ENCODE results near the gene UBTD2. TPM values are rescaled to one million over a fixed set of nuclear protein-coding genes. Genes with fewer than 3 reads are reported as not detected.

The UBTD2 gene
- total and polyA plus RNA-seq, 10 of the 15 experiments (the other 5 are each of a cell fraction or from before 2014, with no cell fraction given) = 7.7 to 30.5 (median 19.4) TPM

GRCh38 chr5:172311026-172311425, 27.5 kb upstream of the UBTD2 start:
- H2AFZ ChIP-seq (ENCODE audit: control insufficient read depth, low read depth, low read length) = no peak overlapping the region
- WGBS (ENCODE audit: insufficient coverage, insufficient replicate concordance, low lambda C conversion rate, missing lambda C conversion rate) = 82% methylated on average over 7 of the region's 7 CpGs
- TF ChIP-seq SMAD5 (IDR thresholded peaks at IDR 0.05; ENCODE audit: low read depth) (no peak), RAD21 (IDR thresholded peaks at IDR 0.05; ENCODE audit: insufficient read depth, low read depth, low read length) (no peak), NFIC (IDR thresholded peaks at IDR 0.05; ENCODE audit: low read depth, low read length) (no peak), SREBF1 (IDR thresholded peaks at IDR 0.05; ENCODE audit: low read length) (no peak), MTA2 (IDR thresholded peaks at IDR 0.05; ENCODE audit: low read depth) (no peak), ZNF274 (IDR thresholded peaks at IDR 0.05; ENCODE audit: insufficient read depth, insufficient read length) (no peak), ASH2L (IDR thresholded peaks at IDR 0.05; ENCODE audit: borderline replicate concordance, low read depth) (no peak), MYC (IDR thresholded peaks at IDR 0.05; ENCODE audit: insufficient read depth, insufficient read length, insufficient replicate concordance, low read length, severe bottlenecking) (no peak), ZNF24 (IDR thresholded peaks at IDR 0.05) (no peak)
- TF ChIP-seq, protein P1, sequence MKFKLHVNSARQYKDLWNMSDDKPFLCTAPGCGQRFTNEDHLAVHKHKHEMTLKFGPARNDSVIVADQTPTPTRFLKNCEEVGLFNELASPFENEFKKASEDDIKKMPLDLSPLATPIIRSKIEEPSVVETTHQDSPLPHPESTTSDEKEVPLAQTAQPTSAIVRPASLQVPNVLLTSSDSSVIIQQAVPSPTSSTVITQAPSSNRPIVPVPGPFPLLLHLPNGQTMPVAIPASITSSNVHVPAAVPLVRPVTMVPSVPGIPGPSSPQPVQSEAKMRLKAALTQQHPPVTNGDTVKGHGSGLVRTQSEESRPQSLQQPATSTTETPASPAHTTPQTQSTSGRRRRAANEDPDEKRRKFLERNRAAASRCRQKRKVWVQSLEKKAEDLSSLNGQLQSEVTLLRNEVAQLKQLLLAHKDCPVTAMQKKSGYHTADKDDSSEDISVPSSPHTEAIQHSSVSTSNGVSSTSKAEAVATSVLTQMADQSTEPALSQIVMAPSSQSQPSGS (IDR thresholded peaks at IDR 0.05; ENCODE audit: low read length) = no peak
- TF ChIP-seq, protein P2, sequence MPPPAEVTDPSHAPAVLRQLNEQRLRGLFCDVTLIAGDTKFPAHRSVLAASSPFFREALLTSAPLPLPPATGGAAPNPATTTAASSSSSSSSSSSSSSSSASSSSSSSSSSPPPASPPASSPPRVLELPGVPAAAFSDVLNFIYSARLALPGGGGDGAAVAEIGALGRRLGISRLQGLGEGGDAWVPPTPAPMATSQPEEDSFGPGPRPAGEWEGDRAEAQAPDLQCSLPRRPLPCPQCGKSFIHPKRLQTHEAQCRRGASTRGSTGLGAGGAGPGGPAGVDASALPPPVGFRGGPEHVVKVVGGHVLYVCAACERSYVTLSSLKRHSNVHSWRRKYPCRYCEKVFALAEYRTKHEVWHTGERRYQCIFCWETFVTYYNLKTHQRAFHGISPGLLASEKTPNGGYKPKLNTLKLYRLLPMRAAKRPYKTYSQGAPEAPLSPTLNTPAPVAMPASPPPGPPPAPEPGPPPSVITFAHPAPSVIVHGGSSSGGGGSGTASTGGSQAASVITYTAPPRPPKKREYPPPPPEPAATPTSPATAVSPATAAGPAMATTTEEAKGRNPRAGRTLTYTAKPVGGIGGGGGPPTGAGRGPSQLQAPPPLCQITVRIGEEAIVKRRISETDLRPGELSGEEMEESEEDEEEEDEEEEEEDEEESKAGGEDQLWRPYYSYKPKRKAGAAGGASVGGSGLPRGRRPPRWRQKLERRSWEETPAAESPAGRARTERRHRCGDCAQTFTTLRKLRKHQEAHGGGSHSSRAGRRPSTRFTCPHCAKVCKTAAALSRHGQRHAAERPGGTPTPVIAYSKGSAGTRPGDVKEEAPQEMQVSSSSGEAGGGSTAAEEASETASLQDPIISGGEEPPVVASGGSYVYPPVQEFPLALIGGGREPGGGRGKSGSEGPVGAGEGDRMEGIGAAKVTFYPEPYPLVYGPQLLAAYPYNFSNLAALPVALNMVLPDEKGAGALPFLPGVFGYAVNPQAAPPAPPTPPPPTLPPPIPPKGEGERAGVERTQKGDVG (CRISPR knock-in tag; IDR thresholded peaks at IDR 0.05) = no peak
- H3K4me3 ChIP-seq = no peak overlapping the region
- H3K36me3 ChIP-seq (ENCODE audit: control insufficient read depth in 2 of 2, insufficient read depth in 2 of 2, low read length in 1 of 2) = no peaks in the 10 kb centered on the region
- H3K9ac ChIP-seq (ENCODE audit: control insufficient read depth, insufficient read depth, low read length) = no peak overlapping the region
- SMC1A ChIA-PET (ENCODE audit: uncharacterized antibody, unreplicated experiment) = no interaction called here
- CTCF ChIA-PET = no interaction called here
- no peaks in the 10 kb centered on the region for H4K20me1 ChIP-seq (ENCODE audit: control insufficient read depth, insufficient read depth)
- DNase-seq (ENCODE audit: low read depth, low spot score) = no peak
- no peak overlapping the region for H3K4me2 ChIP-seq (ENCODE audit: control insufficient read depth, insufficient read depth)
- no peaks in the 10 kb centered on the region for H3K27me3 ChIP-seq (replicated peaks in 1 of 2; ENCODE audit: control insufficient read depth in 2 of 2, insufficient read depth in 2 of 2, low read length in 1 of 2)
- POLR2A ChIA-PET = no interaction called here
- intact Hi-C loops (cut with micrococcal nuclease; ENCODE audit: unreplicated experiment) = no loop called here
- RAD21 ChIA-PET (ENCODE audit: unreplicated experiment) = no interaction called here
- FAIRE-seq = no peak
- H3K4me1 ChIP-seq (ENCODE audit: control insufficient read depth, insufficient read depth, low read length) = peaks cover 21% of the 10 kb centered on the region
- no peaks in the 10 kb centered on the region; the same call in 2 of the 3 replicates for H3K9me3 ChIP-seq (replicated peaks; ENCODE audit: control insufficient read depth, insufficient read depth, low read length)
- no TSS peak for BruUV-seq (replicated peaks)
- in situ Hi-C loops (cut with MboI) = no loop called here
- H3K79me2 ChIP-seq (ENCODE audit: control insufficient read depth, insufficient read depth, low read length) = no peaks in the 10 kb centered on the region
- ATAC-seq = no peak
- no peak overlapping the region for H3K27ac ChIP-seq (ENCODE audit: control insufficient read depth, insufficient read depth)
